SHP77 treated with DMSO at 0.1 percent for 48 hours (cell line): ENCODE data around the gene FAM171A2.
"Not testable (repeated sequence)": the region's sequence is repeated elsewhere in the genome, so short reads cannot be mapped to it uniquely, and the experiment has no call there.

Experiments
- DNase-seq: peaks from one replicate; lab custom pipeline; 2025; lab: John Stamatoyannopoulos, UW

The FAM171A2 gene

DNA sequence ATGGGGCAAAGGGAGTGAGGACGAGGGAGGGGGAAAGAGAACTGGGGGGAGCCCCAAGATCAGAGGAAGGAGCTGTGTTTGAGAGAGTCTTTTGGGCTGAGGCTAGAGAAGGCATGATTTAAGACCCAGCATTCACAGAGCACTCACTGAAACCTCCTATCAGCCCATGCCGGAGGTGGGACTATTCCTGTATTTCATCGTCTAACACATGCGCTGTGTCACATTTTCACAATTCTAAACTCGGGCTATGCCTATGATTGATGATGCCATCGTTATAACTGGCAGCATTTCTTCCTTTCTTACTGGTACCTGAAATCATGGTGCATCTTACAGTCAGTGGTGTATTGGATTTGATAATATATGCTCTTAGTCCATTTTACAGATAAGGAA is 3.5 kb downstream of the FAM171A2 start:
- DNase-seq: no peak

DNA sequence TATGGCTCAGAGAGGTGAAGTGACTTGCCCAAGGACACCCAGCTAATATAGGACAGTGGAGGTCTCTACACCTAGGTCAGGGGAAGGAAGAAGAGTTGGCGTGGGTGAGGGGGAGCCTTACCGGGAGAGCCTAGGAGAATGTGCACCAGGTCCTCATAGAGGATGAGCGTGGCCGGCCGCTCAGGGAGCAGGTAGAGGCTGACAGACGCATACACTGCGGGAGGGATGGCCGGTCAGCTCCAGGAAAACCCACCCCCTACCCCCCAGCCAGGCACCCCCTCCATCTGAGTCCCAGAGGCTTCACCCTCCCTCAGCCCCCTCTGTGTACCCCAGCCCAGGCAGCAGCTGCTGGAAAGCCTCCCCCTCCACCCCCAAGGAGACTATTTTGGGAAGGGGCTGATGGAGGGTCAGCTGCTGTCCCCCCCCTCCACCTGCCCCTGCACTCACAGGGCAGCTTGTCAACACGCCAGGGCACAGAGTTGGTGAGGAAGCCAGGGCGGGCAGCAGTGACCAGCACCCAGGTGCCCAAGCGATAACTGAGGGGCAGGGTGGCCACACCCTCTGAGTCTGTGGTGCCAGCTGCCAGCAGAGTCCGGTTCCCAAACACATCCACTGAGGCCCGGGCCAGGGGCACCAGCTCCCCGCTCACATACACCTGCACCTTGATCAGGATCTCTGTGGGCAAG is 4.1 kb downstream of the FAM171A2 start:
- DNase-seq: no peak

DNA sequence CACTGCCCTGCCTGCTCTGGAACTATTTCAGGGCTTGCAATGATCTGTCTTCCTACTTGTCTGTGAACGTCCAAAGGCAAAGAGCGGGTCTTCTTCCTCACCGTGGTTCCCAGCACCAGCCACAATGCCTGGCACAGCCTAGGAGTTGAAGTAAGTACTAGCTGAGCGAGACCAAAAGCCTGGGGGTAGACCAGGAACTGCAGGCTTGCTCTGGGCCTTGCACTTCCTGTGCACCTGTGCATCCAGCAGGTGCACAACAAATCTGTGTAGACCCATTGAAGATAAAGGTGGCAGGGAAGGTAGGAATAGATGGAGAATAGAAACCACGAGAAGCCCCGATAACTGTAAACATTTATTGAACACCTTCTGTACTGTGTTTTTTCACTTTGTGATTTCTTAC is 4.6 kb downstream of the FAM171A2 start:
- no peak for DNase-seq

DNA sequence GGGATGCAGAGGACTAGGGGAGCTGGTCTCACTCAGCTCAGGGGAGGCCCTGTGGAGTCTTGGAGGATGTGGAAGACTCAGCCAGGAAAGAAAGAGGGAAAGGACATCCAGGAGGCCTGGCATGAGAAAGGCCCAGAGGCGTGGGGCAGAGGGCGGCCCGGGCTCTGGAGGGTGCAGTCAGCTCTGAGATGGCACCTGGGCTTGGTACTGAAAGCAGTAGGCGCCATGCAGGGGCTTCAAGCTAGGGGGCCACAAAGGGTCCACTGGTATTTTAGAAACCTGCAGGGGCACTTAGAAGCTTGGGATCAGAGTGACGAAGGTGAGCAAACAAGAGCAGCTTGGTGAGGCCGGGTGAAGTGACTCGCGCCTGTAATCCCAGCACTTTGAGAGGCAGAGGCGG is 5.6 kb downstream of the FAM171A2 start:
- no peak for DNase-seq

GRCh38 chr17:44356241-44356640 is 7.4 kb downstream of the FAM171A2 start:
- DNase-seq: no peak

GRCh38 chr17:44355642-44356099 is 8.0 kb downstream of the FAM171A2 start:
- DNase-seq: no peak

- no peak for DNase-seq
Observed at GRCh38 chr17:44354582-44355561, 8.8 kb downstream of the FAM171A2 start.

- DNase-seq: no peak
Observed at GRCh38 chr17:44353672-44354331, 9.9 kb downstream of the FAM171A2 start.

DNA sequence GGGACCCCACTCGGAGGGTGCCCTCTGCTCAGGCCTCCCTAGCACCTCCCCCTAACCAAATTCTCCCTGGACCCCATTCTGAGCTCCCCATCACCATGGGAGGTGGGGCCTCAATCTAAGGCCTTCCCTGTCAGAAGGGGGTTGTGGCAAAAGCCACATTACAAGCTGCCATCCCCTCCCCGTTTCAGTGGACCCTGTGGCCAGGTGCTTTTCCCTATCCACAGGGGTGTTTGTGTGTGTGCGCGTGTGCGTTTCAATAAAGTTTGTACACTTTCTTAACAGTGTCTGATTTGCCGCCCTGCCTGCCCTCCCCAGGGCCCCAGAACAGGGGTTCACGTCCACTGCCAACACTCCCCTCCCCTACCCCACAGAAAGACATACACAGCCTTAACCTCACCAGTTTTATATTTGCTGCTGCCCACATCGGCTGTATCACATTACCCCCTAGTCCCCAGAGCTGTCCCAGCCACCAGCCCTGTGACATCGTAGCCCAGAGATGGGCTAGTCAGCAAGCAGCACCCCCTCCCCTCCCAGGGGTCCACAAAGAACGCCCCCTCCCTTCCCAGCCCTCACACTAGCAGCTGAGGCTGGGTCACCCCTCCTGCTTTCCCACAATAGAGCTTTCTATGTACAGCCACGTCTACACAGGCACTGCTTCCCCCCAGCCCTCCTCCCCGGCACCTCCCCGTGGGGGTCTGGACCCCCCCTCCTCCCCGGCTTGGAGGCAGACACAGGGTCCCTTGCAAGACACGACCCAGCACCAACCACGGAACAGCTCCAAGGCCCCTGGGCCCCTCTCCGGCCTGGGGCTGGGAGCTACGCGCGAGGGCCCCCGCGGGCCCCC is 10.6 kb downstream of the FAM171A2 start:
- no peak for DNase-seq

GRCh38 chr17:44351961-44352827 is 11.5 kb downstream of the FAM171A2 start:
- DNase-seq: no peak

DNA sequence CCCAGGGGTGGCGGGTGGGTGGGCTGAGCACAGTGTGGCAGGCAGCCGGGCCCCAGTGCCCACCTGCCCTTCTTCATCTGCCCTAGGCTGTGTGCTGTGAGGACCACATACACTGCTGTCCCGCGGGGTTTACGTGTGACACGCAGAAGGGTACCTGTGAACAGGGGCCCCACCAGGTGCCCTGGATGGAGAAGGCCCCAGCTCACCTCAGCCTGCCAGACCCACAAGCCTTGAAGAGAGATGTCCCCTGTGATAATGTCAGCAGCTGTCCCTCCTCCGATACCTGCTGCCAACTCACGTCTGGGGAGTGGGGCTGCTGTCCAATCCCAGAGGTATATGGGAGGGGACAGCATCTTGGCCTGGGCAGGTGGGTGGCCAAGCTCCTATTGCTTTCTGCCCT is 12.2 kb downstream of the FAM171A2 start:
- DNase-seq: no peak

GRCh38 chr17:44350733-44351226 is 12.9 kb downstream of the FAM171A2 start:
- DNase-seq: no peak

DNA sequence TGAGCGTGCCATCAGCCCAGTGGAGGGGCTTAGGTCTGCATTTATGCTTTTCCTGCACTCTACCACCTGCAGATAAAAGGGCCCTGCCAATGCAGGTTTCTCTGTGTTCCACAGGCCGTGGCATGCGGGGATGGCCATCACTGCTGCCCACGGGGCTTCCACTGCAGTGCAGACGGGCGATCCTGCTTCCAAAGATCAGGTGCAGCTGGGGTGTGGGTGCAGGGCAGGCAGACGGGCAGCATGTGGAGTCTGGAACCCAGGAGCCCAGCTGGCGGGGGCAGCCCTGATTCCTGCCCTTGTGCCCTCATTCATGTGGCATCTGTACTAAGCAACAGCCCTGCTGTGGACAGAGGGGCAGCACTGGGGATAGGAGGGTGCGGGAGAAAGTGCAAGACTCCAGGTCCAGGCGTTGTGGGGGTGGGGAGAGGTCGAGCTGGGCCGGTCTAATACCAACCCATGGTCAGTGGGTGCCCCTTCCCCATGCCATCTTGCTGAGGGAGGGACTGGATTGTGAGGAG is 14.0 kb downstream of the FAM171A2 start:
- no peak for DNase-seq

DNA sequence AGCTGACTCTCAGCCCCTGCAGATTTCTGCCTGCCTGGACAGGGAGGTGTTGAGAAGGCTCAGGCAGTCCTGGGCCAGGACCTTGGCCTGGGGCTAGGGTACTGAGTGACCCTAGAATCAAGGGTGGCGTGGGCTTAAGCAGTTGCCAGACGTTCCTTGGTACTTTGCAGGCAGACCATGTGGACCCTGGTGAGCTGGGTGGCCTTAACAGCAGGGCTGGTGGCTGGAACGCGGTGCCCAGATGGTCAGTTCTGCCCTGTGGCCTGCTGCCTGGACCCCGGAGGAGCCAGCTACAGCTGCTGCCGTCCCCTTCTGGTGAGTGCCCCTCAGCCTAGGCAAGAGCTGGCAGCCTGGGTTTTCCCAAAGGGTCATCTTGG is 14.7 kb downstream of the FAM171A2 start:
- no peak for DNase-seq

DNA sequence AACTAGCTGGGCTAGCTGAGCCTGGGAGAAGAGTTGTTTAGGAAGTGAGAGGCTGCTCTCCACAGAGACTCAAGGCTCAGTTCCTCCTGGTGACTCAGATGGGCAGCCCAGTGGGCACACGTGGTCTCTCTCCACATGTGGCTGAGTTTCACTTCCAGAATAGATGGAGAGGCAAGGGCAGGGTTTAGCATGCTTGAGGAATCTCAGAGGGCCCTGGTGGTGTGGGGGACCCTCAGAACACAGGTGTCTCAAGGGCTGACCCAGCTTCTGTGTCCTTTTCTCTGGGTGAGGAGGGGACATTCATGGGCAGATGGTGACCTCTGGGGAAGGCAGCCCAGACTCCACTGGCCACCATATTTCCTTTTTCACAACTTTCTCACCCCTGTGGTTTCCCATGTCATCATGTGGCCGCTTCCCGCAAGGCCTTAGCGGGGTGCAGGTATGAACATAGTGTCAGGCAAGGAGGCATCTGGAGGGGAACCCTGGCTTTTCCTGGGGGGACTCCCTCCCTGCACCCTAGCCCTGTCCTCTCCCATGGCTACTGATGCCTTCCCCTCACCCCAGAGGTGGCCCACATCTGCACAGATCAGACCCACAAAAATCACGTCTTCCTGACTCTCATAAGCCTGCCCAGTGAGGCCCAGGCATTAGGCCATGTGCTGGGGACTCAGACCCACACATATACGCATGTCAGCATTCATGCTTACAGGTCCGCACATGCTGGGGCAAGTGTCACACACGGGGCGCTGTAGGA is 15.2 kb downstream of the FAM171A2 start:
- no peak for DNase-seq

- not testable (repeated sequence) for DNase-seq
Observed at GRCh38 chr17:44347206-44348055, 16.2 kb downstream of the FAM171A2 start.

- DNase-seq: no peak
Observed at GRCh38 chr17:44346064-44346844, 17.4 kb downstream of the FAM171A2 start.
